Measurements from ENCODE around the gene ATRIP.

DNA sequence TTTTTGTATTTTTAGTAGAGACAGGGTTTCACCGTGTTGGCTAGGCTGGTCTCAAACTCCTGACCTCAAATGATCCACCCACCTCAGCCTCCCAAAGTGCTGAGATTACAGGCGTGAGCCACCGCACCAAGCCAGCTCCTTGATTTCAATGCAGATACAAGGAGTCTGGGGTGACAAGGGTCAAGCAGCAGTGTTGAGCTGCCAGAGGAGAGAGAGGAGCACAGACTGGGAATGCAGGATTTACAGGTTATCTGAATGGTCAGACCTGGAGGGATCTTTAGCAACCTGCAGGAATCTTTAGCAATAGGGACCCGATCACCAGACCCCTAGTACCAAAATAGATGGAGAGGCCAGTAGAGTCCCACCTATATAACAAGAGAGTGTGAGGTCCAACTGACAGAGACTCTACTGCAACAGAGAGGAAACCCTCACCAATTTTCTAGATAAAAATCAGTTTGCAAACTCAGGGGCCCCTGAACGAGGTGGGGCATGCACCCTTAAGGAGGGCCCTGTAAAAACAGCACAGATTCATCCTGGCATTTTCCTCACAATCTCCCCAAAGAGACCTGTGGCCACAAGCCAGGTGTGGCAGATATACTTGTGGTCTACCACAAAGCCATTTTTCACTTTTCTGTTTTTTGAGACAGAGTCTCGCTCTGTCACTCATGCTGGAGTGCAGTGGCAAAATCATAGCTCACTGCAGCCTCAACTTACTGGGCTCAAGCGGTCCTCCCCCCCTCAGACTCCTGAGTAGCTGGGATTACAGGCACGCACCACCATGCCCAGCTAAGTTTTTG lies 68.1 kb downstream of the ATRIP start:
- TF ChIP-seq STAT1 (conservative IDR thresholded peaks at IDR 0.05) (no peak), POLR2AphosphoS5 (IDR thresholded peaks at IDR 0.05; ENCODE audit: low read length) (no peak)
- TF ChIP-seq, protein P1, sequence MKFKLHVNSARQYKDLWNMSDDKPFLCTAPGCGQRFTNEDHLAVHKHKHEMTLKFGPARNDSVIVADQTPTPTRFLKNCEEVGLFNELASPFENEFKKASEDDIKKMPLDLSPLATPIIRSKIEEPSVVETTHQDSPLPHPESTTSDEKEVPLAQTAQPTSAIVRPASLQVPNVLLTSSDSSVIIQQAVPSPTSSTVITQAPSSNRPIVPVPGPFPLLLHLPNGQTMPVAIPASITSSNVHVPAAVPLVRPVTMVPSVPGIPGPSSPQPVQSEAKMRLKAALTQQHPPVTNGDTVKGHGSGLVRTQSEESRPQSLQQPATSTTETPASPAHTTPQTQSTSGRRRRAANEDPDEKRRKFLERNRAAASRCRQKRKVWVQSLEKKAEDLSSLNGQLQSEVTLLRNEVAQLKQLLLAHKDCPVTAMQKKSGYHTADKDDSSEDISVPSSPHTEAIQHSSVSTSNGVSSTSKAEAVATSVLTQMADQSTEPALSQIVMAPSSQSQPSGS (IDR thresholded peaks at IDR 0.05; ENCODE audit: low read length), result no peak

Data from GM12878 (cell line).